ACC112 (cell line): ENCODE results near the gene STUM.
"Not testable (repeated sequence)": the region's sequence is repeated elsewhere in the genome, so short reads cannot be mapped to it uniquely, and the experiment has no call there.

ENCODE experiments used
- H2AFZ ChIP-seq: fragments of 200-600 bp; sonication (generic); one replicate; pipeline ENCODE4 v1.6.0; 2017; ENCODE audit warnings: antibody characterized with exemption, low read length; ENCODE audit not compliant: unreplicated experiment
- H3K27ac ChIP-seq: fragments of 200-600 bp; sonication (generic); 2 replicates; pipeline ENCODE4 v1.5.1; 2014; ENCODE audit warnings: low read depth, mild to moderate bottlenecking, antibody characterized with exemption, low read length, moderate library complexity
- H3K27me3 ChIP-seq: fragments of 200-600 bp; sonication (generic); 2 replicates; pipeline ENCODE4 v1.6.1; 2014; ENCODE audit warnings: mild to moderate bottlenecking, antibody characterized with exemption, low read length, moderate library complexity, mixed read lengths; ENCODE audit not compliant: insufficient read depth
- H3K36me3 ChIP-seq: fragments of 200-600 bp; sonication (generic); 2 replicates; pipeline ENCODE4 v1.6.1; 2016; ENCODE audit warnings: mild to moderate bottlenecking, antibody characterized with exemption, low read length, moderate library complexity, mixed read lengths; ENCODE audit not compliant: insufficient read depth
- H3K4me1 ChIP-seq: fragments of 200-600 bp; sonication (generic); one replicate; pipeline ENCODE4 v1.6.1; 2016; ENCODE audit warnings: low read length, mixed read lengths; ENCODE audit not compliant: insufficient read depth, unreplicated experiment, control insufficient read depth
- H3K4me3 ChIP-seq: fragments of 200-600 bp; sonication (generic); 2 replicates; pipeline ENCODE4 v1.5.1; 2014; ENCODE audit warnings: mild to moderate bottlenecking, low read depth, low read length
- H3K79me2 ChIP-seq: fragments of 200-600 bp; sonication (generic); one replicate; pipeline ENCODE4 v1.6.0; 2016; ENCODE audit warnings: low read length; ENCODE audit not compliant: control insufficient read depth, unreplicated experiment, insufficient read depth

STUM gene

DNA sequence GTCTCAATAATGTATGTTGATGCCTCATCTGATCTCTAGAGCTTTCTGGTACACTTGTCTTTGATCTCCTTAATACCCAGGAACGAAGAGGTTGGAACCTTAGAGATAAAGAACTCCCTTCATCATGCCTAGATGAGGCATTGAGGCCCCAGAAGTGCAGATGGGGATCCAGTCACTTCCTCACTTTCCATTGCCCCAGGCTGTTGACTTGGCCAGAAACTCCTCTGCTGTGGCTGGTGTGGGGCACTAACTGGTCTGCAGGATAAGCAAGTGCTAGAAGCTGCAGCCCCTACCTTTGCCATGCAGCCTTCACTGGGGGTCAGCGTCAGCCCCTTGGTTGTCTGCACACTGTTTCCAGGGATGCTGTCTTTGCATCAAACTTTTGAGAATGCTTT lies 49.9 kb downstream of the STUM start:
- H3K27me3 ChIP-seq: peaks cover 49% of the 10 kb centered on the region
- H3K79me2 ChIP-seq: no peaks in the 10 kb centered on the region
- H2AFZ ChIP-seq: no peak overlapping the region

DNA sequence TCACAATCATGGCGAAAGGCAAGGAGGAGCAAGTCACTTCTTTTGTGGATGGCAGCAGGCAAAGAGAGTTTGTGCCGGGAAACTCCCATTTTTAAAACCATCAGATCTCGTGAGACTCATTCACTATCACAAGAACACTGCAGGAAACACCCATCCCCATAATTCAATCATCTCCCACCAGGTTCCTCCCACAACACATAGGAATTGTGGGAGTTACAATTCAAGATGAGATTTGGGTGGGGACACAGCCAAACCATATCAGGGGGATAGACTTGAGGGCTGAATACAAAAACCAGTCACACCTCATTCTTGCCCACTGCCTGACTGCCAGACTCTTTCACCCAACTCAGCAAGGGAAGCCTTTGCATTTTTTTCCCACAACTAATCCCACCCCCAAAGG lies 50.4 kb downstream of the STUM start:
- H3K27ac ChIP-seq, H2AFZ ChIP-seq, H3K79me2 ChIP-seq, H3K4me3 ChIP-seq, H3K36me3 ChIP-seq: not testable (repeated sequence)
- H3K4me1 ChIP-seq: peaks cover 19% of the 10 kb centered on the region
- H3K27me3 ChIP-seq: peaks cover 44% of the 10 kb centered on the region

More for the DNA sequence above, 49.9 kb downstream of the STUM start:
- Histone ChIP-seq H3K27ac (no peak overlapping the region), H3K36me3 (no peaks in the 10 kb centered on the region), H3K4me1 (peaks cover 14% of the 10 kb centered on the region), H3K4me3 (no peak overlapping the region)

DNA sequence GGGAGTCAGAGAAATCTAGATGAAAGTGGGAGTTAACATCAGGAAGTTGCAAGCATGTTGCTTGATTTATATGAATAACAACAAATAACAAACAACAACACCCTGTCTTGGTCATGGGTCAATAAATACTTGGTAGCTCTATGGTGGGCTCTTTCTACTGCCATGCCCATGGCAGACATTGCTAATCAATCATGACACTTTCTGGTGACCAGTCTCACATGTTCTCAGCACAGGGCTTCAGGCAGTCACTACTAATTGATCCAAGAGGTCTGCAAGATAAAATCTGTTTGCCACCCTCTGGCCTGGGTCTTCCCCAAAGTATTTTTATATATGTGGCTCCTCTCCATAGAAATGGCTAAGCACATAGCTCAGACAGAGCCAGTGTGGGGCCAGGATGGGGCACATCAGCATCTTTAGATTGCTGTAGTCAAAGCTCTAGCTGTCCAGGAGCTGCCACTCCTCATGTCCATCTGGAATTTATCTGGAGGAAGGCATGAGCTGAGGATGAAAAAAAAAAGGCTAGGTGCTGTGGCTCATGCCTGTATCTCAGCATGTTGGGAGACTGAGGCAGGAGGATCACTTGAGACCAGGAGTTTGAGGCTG lies 51.2 kb downstream of the STUM start:
- no peak overlapping the region for H3K27ac ChIP-seq
- peaks cover 41% of the 10 kb centered on the region for H3K27me3 ChIP-seq
- no peaks in the 10 kb centered on the region for H3K79me2 ChIP-seq
- H2AFZ ChIP-seq: no peak overlapping the region
- H3K36me3 ChIP-seq: no peaks in the 10 kb centered on the region
- H3K4me1 ChIP-seq: peaks cover 20% of the 10 kb centered on the region
- no peak overlapping the region for H3K4me3 ChIP-seq

DNA sequence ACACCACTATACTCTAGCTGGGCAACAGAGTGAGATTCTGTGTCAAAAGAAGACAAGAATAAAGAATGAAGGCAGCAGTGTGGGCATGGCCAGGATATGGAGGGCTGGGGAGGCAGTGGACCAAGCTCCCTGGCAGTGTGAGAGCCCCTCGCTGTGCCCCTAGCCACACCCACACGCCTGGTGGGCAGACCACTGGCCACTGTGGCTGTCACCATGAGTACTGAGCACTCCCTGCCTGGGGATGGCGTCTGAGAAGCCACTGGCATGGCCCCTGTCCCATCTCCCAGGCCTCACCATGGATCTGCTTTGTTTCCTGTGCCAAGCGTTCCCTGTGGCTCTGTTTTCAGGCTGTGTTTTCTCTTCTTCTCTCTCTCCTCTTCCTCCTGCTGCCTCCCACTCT lies 51.7 kb downstream of the STUM start:
- Histone ChIP-seq H3K4me3 (no peak overlapping the region), H2AFZ (no peak overlapping the region), H3K79me2 (no peaks in the 10 kb centered on the region), H3K27ac (no peak overlapping the region), H3K36me3 (no peaks in the 10 kb centered on the region), H3K27me3 (peaks cover 36% of the 10 kb centered on the region), H3K4me1 (peaks cover 20% of the 10 kb centered on the region)

DNA sequence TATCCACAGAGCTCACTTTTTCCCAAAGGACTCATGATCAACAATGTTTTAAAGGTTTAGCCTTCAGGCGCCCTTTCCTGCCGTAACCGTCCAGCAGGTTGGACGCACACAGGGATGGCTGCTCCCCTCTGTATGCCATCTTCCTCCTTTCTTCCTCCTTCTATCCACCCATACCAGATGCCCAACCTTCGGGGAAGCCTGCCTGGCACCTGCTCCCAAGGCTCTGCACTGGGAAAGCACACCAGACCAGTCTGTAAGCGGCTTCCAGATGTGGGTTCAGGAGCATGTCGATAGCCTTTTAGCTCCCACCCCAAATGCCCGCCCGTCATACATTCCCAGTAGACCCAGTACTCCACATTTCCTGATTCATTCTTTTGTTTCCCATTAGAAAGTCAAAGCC lies 52.9 kb downstream of the STUM start:
- H3K4me3 ChIP-seq: no peak overlapping the region
- H3K4me1 ChIP-seq: peaks cover 20% of the 10 kb centered on the region
- H3K36me3 ChIP-seq: no peaks in the 10 kb centered on the region
- H3K27ac ChIP-seq: no peak overlapping the region
- no peaks in the 10 kb centered on the region for H3K79me2 ChIP-seq
- H2AFZ ChIP-seq: no peak overlapping the region
- H3K27me3 ChIP-seq: peaks cover 33% of the 10 kb centered on the region

DNA sequence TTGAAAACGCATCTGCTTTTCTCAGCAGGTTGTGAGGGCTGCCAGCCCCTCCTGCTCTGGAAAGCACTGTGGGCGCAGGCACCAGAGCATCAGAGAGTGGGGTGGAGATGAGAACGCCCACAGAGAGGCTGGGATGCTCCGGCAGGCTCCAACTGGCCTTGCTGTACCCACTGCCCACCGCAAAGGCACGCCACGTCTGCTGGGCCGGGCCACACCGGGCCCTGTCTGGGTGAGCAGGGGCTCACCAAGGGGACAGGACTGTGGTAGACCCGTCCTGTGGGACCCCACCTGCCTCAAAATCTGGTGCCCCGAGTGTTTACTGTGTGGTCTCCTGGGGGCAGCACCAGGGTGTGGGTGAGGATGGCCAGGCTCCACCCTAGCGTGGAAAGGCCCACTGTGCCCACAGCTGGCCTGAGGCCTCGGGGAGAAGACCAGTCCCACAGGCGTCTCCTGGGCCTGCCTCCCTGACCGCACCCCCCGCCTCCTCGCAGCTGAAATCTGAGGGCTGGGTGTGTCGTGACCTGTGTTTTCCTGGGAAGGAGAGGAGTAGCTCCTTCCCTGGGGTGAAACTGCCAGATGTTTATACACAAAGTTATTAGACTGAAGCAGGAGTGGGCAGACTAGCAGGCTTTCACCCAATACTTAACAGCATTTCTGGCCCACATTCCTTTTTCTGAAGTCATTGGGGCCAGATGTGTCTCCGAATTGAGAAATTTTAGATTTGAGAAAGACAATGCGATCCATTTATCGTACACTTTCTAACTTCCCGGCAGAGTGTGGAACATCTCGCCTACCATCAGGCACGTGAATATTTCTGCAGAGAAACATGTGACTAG lies 53.8 kb downstream of the STUM start:
- peak overlapping the region; percentile 99 for H2AFZ ChIP-seq
- H3K27me3 ChIP-seq: peaks cover 26% of the 10 kb centered on the region
- H3K27ac ChIP-seq: peak overlapping the region; percentile 60
- peaks cover 20% of the 10 kb centered on the region for H3K4me1 ChIP-seq
- H3K79me2 ChIP-seq: no peaks in the 10 kb centered on the region
- H3K36me3 ChIP-seq: no peaks in the 10 kb centered on the region
- H3K4me3 ChIP-seq: peak overlapping the region; percentile 71

DNA sequence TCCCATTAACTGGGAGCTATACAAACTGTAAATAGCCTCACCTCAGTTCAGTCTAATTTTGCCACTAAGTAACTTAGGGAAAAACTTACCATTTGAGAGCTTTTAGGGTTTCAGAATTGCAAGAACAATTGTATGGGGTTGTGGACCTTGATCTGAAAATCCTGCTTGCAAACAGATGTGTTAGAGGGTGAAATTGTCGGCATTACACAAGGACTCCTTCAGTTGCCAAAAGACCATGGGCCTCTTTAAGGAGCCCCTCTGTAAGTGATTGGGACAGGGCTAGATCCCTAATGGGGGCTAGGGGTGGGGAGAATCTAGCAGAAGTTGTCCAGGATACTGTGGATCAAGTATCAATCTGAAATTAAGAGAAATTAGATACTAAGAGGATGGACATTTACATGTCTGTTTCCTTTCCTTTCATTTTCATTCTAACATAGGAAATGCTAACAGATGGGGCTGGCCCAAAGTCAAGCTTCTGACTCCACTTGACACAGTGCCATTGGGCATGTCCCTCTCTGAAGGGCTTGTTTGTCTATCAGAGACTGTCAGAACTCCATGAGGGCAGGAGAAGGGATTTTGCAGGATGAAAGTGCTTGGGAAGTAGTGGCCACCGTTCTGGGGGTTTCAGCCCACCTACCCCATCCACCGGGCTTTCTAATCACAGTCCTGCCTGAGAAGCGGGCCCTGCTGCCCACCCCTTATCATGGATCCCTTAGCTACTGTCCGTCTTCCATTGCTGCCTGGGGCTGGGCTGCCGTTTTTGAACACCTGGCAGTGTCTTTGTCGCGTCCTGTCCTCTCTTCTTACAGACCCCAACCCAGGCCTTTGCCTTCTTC lies 54.7 kb downstream of the STUM start:
- Histone ChIP-seq H3K27me3 (peaks cover 18% of the 10 kb centered on the region), H3K36me3 (no peaks in the 10 kb centered on the region), H3K27ac (peak overlapping the region; percentile 60), H3K4me3 (peak overlapping the region; percentile 71), H2AFZ (peak overlapping the region; percentile 99), H3K4me1 (peaks cover 20% of the 10 kb centered on the region), H3K79me2 (no peaks in the 10 kb centered on the region)

DNA sequence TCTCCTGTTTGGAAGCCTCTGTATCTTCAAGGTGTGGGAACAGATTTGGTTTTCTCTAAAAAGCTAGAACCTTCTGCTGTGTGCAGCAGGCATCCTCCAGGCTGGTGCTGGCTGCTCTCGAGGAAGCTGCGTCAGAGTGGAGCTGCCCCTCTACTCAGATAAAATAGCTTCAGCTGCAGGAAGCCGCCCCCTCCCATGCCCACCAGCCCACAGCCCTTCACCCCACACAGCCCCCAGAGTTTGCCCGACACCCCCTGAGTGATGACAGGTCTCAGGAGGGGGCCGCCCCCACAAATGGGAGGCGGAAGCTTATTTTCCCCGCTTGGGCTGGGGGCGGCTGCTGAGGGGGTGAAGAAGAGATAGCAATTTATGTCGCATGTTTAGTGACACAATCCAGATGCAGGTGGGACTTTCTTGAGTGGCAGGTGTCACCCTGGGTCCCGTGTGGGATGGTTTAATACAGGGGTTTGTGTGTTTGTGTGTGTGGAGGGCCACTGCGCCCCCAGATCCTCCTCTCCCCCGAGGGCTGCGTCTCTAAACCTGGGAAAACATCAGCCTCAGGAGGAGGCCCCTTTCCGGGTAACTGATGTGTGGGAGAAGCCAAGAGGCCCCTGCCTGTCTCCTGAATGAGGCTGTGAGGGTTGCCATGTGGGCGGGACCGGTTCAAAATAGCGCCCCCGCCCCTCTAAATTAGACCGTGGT lies 55.4 kb downstream of the STUM start:
- Histone ChIP-seq H3K4me3 (no peak overlapping the region), H3K36me3 (no peaks in the 10 kb centered on the region), H3K27me3 (peaks cover 12% of the 10 kb centered on the region), H3K79me2 (no peaks in the 10 kb centered on the region), H3K4me1 (peaks cover 20% of the 10 kb centered on the region), H2AFZ (no peak overlapping the region), H3K27ac (no peak overlapping the region)

DNA sequence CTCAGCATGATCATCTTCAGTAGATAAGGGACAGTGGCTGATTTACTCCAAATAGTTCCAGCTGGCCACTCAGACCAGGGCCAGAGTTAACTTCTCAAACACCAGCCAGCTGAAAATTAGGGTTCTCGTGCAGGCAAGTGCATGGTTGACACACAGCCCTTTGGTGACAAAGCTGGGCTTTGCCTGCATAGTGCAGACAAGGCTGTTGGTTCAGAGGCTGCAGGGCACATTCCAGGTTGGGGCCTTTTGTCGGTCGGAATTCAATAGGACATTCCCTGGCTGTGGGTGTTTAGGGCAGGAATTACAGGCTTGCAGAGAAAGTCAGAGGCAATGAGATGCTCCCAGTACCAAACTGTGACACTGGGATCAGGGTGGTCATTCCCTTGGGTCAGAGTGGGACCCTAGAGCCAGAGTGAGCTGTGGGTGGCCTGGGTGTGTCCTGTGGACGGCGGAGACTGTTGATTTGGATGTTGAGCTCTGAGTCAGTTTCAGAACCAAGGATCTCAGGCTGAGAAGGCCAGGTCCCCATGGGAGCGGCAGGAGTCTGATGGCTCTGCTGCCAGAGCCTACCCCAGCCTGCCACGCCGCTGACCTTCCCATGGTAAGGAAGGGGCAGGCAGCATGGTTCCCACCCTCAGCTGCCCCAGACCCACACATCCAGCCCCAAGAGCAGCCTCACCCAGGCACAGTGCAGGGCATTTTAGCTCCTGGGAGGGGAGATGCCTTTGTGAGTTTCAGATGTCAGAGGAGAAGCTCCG lies 56.2 kb downstream of the STUM start:
- peaks cover 12% of the 10 kb centered on the region for H3K27me3 ChIP-seq
- peaks cover 20% of the 10 kb centered on the region for H3K4me1 ChIP-seq
- H3K36me3 ChIP-seq: no peaks in the 10 kb centered on the region
- H3K27ac ChIP-seq: no peak overlapping the region
- H2AFZ ChIP-seq: no peak overlapping the region
- H3K4me3 ChIP-seq: no peak overlapping the region
- H3K79me2 ChIP-seq: no peaks in the 10 kb centered on the region
